ENCODE data around the gene KIRREL3.

The KIRREL3 gene

DNA sequence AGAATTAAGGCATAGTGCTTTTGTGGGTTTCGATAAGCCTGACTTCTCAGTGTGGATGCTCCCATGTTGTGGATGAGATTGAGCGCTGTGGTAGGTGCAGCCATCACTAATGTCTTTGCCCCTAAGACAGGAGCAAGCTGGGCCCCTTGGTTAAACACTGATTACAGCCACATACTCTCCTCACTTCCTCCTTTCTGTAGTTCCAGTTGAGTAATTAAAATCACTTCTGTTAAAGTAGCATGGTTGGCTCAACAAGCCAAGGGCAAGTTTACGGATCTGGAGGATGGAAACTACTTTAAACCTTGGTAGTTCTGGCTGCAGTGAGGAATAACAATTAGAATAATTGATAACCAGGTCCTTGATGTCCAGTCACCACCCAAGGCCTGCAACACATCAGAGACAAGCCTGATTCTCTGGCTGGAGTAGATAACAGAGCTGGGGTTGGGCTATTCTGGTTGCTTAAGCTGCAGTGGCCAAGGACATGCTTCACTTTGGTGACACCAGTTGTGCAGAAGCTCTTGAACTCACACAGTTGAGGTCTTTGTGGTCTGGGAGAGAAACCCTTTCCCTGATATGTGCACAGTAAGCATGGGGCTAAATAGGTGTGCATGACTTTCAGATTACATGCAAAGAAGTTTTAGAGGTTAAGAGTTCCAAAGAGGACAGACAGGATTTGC lies 81.3 kb downstream of the KIRREL3 start:
- H3K27ac ChIP-seq (ENCODE audit: low read depth, low read length), result no peak overlapping the region
- no peak overlapping the region for H3K9ac ChIP-seq (ENCODE audit: low read length)
- H3K36me3 ChIP-seq (ENCODE audit: control insufficient read depth, insufficient read depth, low read length), result no peaks in the 10 kb centered on the region
- H3K4me3 ChIP-seq (ENCODE audit: low read length), result no peak overlapping the region
- no peaks in the 10 kb centered on the region for H3K4me1 ChIP-seq (ENCODE audit: control insufficient read depth, insufficient read depth, low read length)
- no peaks in the 10 kb centered on the region for H3K27me3 ChIP-seq (ENCODE audit: control insufficient read depth, insufficient read depth, low read length)

DNA sequence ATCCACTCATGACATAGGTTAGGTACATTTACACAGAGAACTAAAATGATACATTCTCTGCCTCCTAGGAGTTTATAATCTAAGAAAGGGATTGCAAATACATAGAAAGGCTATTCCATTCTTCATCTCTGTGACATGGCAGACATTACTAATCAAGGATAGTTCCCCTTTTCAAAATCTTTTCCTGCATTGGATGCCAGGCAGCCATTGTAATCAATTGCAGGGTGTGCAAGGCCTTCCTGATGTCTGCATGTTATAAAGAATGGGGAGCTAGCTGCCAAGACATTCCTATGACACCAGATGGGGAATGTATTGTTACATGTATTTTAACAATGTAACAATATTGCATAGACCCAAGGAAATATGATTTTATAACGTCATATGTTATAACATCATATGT lies 82.0 kb downstream of the KIRREL3 start:
- no peak overlapping the region for H3K27ac ChIP-seq (ENCODE audit: low read depth, low read length)
- H3K4me1 ChIP-seq (ENCODE audit: control insufficient read depth, insufficient read depth, low read length), result no peaks in the 10 kb centered on the region
- no peaks in the 10 kb centered on the region for H3K27me3 ChIP-seq (ENCODE audit: control insufficient read depth, insufficient read depth, low read length)
- no peaks in the 10 kb centered on the region for H3K36me3 ChIP-seq (ENCODE audit: control insufficient read depth, insufficient read depth, low read length)
- no peak overlapping the region for H3K4me3 ChIP-seq (ENCODE audit: low read length)
- H3K9ac ChIP-seq (ENCODE audit: low read length), result no peak overlapping the region

DNA sequence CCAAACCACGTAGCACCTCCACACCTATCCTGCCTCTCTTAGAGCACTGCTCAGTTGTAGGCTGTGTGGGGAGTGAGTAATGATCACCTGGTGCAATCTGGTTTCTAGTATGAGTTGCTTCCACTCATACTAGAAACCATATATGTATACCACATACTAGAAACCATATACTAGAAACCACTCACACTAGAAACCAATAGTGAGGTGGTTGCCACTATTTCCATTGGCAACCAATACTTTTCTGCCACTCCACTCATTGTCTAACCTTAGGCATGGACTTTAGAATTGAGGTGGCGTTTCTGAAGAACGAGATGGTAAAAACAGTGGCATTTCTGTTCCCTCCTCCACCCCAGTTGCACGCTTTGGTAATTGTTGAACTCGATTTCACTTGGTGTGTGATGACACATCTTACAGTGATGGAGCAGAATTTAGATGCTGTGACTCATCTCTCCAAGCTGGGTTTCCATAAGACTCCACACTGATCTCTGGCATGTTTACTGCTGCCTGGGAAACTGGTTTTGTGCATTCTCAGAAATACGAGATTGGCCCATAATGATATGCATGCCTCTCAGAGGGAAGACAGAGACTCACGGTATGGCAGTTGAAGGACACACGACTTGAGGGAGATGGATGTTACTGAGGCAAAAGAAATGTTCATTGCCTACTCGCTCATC lies 82.9 kb downstream of the KIRREL3 start:
- Histone ChIP-seq H3K36me3 (ENCODE audit: control insufficient read depth, insufficient read depth, low read length) (no peaks in the 10 kb centered on the region), H3K9ac (ENCODE audit: low read length) (no peak overlapping the region), H3K27me3 (ENCODE audit: control insufficient read depth, insufficient read depth, low read length) (no peaks in the 10 kb centered on the region), H3K27ac (ENCODE audit: low read depth, low read length) (no peak overlapping the region), H3K4me1 (ENCODE audit: control insufficient read depth, insufficient read depth, low read length) (no peaks in the 10 kb centered on the region), H3K4me3 (ENCODE audit: low read length) (no peak overlapping the region)

GRCh38 chr11:126915430-126915829 lies 85.1 kb downstream of the KIRREL3 start:
- Histone ChIP-seq H3K4me1 (ENCODE audit: control insufficient read depth, insufficient read depth, low read length) (no peaks in the 10 kb centered on the region), H3K9ac (ENCODE audit: low read length) (no peak overlapping the region), H3K27me3 (ENCODE audit: control insufficient read depth, insufficient read depth, low read length) (no peaks in the 10 kb centered on the region), H3K27ac (ENCODE audit: low read depth, low read length) (no peak overlapping the region), H3K4me3 (ENCODE audit: low read length) (no peak overlapping the region), H3K36me3 (ENCODE audit: control insufficient read depth, insufficient read depth, low read length) (no peaks in the 10 kb centered on the region)

- Histone ChIP-seq H3K4me1 (ENCODE audit: control insufficient read depth, insufficient read depth, low read length) (no peaks in the 10 kb centered on the region), H3K9ac (ENCODE audit: low read length) (no peak overlapping the region), H3K4me3 (ENCODE audit: low read length) (no peak overlapping the region), H3K36me3 (ENCODE audit: control insufficient read depth, insufficient read depth, low read length) (no peaks in the 10 kb centered on the region), H3K27ac (ENCODE audit: low read depth, low read length) (no peak overlapping the region), H3K27me3 (ENCODE audit: control insufficient read depth, insufficient read depth, low read length) (no peaks in the 10 kb centered on the region)
These were observed 85.6 kb downstream of the KIRREL3 start for GRCh38 chr11:126914941-126915340.

DNA sequence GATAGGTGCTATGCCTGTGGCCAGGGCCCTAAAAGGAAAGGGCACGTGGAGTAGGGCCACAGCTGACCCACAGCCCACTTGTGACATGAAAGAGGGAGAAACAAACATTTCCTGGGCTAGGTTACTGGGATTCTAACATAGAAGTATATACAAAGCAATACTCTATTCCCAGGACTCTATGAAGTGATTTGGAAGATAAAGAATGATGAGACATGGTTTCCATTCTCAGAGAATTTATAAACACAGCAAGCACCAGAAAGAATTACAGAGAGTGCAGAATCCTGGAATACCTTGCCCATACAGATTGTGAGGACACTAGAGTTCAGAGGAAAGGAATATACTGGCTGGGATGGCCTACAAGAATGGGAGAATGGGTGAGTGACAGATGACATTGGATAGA lies 86.4 kb downstream of the KIRREL3 start:
- H3K27me3 ChIP-seq (ENCODE audit: control insufficient read depth, insufficient read depth, low read length), result no peaks in the 10 kb centered on the region
- no peak overlapping the region for H3K9ac ChIP-seq (ENCODE audit: low read length)
- no peak overlapping the region for H3K4me3 ChIP-seq (ENCODE audit: low read length)
- H3K27ac ChIP-seq (ENCODE audit: low read depth, low read length), result no peak overlapping the region
- no peaks in the 10 kb centered on the region for H3K36me3 ChIP-seq (ENCODE audit: control insufficient read depth, insufficient read depth, low read length)
- H3K4me1 ChIP-seq (ENCODE audit: control insufficient read depth, insufficient read depth, low read length), result no peaks in the 10 kb centered on the region

- Histone ChIP-seq H3K4me1 (ENCODE audit: control insufficient read depth, insufficient read depth, low read length) (no peaks in the 10 kb centered on the region), H3K4me3 (ENCODE audit: low read length) (no peak overlapping the region), H3K27me3 (ENCODE audit: control insufficient read depth, insufficient read depth, low read length) (no peaks in the 10 kb centered on the region), H3K36me3 (ENCODE audit: control insufficient read depth, insufficient read depth, low read length) (no peaks in the 10 kb centered on the region), H3K9ac (ENCODE audit: low read length) (no peak overlapping the region), H3K27ac (ENCODE audit: low read depth, low read length) (no peak overlapping the region)
These were observed 96.0 kb downstream of the KIRREL3 start for GRCh38 chr11:126904520-126904919.

DNA sequence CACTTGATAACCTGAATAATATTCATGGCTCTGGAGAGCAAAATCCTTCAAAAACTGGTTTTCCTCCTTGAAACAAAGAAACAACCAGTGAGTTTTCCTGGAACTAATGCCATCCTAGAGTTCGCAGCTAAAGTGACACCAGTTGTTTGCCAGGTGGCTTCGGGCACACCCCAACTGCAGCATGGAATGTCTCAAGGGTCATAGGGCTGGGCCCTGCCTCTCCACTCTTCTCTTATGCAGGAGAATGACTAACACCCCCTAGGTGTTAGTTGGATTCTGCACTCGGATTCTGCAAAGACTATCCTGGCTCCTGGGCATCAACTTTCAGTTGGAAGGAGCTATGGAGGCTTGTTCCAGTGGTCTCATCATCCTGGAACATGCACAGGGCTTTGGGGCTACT lies 98.8 kb downstream of the KIRREL3 start:
- Histone ChIP-seq H3K36me3 (ENCODE audit: control insufficient read depth, insufficient read depth, low read length) (no peaks in the 10 kb centered on the region), H3K27me3 (ENCODE audit: control insufficient read depth, insufficient read depth, low read length) (no peaks in the 10 kb centered on the region), H3K9ac (ENCODE audit: low read length) (no peak overlapping the region), H3K27ac (ENCODE audit: low read depth, low read length) (no peak overlapping the region), H3K4me3 (ENCODE audit: low read length) (no peak overlapping the region), H3K4me1 (ENCODE audit: control insufficient read depth, insufficient read depth, low read length) (no peaks in the 10 kb centered on the region)

GRCh38 chr11:126899961-126900748 lies 100.4 kb downstream of the KIRREL3 start:
- Histone ChIP-seq H3K27me3 (ENCODE audit: control insufficient read depth, insufficient read depth, low read length) (no peaks in the 10 kb centered on the region), H3K4me1 (ENCODE audit: control insufficient read depth, insufficient read depth, low read length) (no peaks in the 10 kb centered on the region), H3K4me3 (ENCODE audit: low read length) (no peak overlapping the region), H3K36me3 (ENCODE audit: control insufficient read depth, insufficient read depth, low read length) (no peaks in the 10 kb centered on the region), H3K9ac (ENCODE audit: low read length) (no peak overlapping the region), H3K27ac (ENCODE audit: low read depth, low read length) (no peak overlapping the region)

- no peaks in the 10 kb centered on the region for H3K36me3 ChIP-seq (ENCODE audit: control insufficient read depth, insufficient read depth, low read length)
- no peak overlapping the region for H3K9ac ChIP-seq (ENCODE audit: low read length)
- H3K4me1 ChIP-seq (ENCODE audit: control insufficient read depth, insufficient read depth, low read length), result no peaks in the 10 kb centered on the region
- no peaks in the 10 kb centered on the region for H3K27me3 ChIP-seq (ENCODE audit: control insufficient read depth, insufficient read depth, low read length)
- H3K4me3 ChIP-seq (ENCODE audit: low read length), result no peak overlapping the region
- H3K27ac ChIP-seq (ENCODE audit: low read depth, low read length), result no peak overlapping the region
These were observed 101.8 kb downstream of the KIRREL3 start for GRCh38 chr11:126898802-126899201.

GRCh38 chr11:126897430-126897829 lies 103.1 kb downstream of the KIRREL3 start:
- Histone ChIP-seq H3K4me3 (ENCODE audit: low read length) (no peak overlapping the region), H3K27me3 (ENCODE audit: control insufficient read depth, insufficient read depth, low read length) (no peaks in the 10 kb centered on the region), H3K4me1 (ENCODE audit: control insufficient read depth, insufficient read depth, low read length) (no peaks in the 10 kb centered on the region), H3K36me3 (ENCODE audit: control insufficient read depth, insufficient read depth, low read length) (no peaks in the 10 kb centered on the region), H3K27ac (ENCODE audit: low read depth, low read length) (no peak overlapping the region), H3K9ac (ENCODE audit: low read length) (no peak overlapping the region)

- Histone ChIP-seq H3K9ac (ENCODE audit: low read length) (no peak overlapping the region), H3K4me3 (ENCODE audit: low read length) (no peak overlapping the region), H3K27ac (ENCODE audit: low read depth, low read length) (no peak overlapping the region), H3K4me1 (ENCODE audit: control insufficient read depth, insufficient read depth, low read length) (no peaks in the 10 kb centered on the region), H3K36me3 (ENCODE audit: control insufficient read depth, insufficient read depth, low read length) (no peaks in the 10 kb centered on the region), H3K27me3 (ENCODE audit: control insufficient read depth, insufficient read depth, low read length) (no peaks in the 10 kb centered on the region)
These were observed 104.5 kb downstream of the KIRREL3 start for GRCh38 chr11:126896025-126896424.

Measured in rectal smooth muscle tissue (tissue), 1 donor.